Measurements from ENCODE around the gene PCDHB1.
"Not testable (repeated sequence)": the region's sequence is repeated elsewhere in the genome, so short reads cannot be mapped to it uniquely, and the experiment has no call there.

PCDHB1 gene

DNA sequence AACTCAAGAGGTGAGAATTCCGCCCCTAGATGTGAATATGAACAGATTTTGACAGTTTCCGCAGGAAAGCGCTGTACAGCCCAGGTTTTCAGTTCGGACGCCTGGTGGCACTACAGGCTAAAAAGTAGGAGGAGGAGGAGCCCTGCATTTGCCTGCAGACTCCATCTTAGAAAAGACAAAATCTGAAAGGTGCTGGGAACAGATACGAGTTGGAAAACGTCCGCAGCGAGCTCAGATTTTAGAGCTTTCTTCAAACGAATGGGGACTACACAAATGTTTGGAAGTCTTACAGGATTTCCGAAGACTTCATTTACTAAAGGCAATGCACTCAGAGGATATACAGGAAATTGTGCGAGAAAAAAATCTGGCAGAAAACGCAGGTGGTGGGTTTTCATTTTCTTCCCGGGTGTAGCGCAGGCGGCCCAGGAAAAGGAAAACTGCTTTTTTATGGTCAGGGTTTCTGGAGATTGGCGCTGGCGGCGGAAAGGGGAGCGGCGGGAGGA, 33.4 kb downstream of the PCDHB1 start:
- DNase-seq, result peak; percentile 56

DNA sequence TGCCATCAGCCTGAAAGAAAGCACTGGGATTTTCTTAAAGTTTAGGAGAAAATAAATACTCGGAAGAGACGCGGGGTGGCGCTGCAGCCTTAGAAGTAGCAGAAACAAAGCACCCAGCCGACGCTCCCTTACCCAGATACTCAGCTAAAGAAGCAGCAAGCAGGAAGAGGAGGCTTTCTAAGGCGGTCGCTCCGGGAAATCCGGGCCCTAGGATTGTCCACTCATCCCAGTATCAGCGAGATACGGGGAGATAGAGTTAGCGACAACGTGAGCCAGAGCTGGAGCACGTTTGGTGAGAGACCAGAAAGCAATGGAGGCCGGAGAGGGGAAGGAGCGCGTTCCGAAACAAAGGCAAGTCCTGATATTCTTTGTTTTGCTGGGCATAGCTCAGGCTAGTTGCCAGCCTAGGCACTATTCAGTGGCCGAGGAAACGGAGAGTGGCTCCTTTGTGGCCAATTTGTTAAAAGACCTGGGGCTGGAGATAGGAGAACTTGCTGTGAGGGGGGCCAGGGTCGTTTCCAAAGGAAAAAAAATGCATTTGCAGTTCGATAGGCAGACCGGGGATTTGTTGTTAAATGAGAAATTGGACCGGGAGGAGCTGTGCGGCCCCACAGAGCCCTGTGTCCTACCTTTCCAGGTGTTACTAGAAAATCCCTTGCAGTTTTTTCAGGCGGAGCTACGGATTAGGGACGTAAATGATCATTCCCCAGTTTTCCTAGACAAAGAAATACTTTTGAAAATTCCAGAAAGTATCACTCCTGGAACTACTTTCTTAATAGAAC, 43.5 kb downstream of the PCDHB1 start, which contains the start of gene PCDHB2:
Gene PCDHB2 (plus strand): TSS at position 135 of the 782 bp plus-strand sequence. CDS start 176 bp downstream, at position 311.
- DNase-seq, result peak; percentile 1

DNA sequence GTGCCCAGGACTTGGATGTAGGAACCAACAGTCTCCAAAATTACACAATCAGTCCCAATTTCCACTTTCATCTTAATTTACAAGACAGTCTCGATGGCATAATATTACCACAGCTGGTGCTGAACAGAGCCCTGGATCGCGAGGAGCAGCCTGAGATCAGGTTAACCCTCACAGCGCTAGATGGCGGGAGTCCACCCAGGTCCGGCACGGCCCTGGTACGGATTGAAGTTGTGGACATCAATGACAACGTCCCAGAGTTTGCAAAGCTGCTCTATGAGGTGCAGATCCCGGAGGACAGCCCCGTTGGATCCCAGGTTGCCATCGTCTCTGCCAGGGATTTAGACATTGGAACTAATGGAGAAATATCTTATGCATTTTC, 44.1 kb downstream of the PCDHB1 start:
- no peak for DNase-seq

DNA sequence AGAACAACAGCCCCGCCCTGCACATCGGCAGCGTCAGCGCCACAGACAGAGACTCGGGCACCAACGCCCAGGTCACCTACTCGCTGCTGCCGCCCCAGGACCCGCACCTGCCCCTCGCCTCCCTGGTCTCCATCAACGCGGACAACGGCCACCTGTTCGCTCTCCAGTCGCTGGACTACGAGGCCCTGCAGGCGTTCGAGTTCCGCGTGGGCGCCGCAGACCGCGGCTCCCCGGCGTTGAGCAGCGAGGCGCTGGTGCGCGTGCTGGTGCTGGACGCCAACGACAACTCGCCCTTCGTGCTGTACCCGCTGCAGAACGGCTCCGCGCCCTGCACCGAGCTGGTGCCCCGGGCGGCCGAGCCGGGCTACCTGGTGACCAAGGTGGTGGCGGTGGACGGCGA, 45.0 kb downstream of the PCDHB1 start:
- not testable (repeated sequence) for DNase-seq

DNA sequence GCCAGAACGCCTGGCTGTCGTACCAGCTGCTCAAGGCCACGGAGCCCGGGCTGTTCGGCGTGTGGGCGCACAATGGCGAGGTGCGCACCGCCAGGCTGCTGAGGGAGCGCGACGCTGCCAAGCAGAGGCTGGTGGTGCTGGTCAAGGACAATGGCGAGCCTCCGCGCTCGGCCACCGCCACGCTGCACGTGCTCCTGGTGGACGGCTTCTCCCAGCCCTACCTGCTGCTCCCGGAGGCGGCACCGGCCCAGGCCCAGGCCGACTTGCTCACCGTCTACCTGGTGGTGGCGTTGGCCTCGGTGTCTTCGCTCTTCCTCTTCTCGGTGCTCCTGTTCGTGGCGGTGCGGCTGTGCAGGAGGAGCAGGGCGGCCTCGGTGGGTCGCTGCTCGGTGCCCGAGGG, 45.4 kb downstream of the PCDHB1 start:
- not testable (repeated sequence) for DNase-seq

DNA sequence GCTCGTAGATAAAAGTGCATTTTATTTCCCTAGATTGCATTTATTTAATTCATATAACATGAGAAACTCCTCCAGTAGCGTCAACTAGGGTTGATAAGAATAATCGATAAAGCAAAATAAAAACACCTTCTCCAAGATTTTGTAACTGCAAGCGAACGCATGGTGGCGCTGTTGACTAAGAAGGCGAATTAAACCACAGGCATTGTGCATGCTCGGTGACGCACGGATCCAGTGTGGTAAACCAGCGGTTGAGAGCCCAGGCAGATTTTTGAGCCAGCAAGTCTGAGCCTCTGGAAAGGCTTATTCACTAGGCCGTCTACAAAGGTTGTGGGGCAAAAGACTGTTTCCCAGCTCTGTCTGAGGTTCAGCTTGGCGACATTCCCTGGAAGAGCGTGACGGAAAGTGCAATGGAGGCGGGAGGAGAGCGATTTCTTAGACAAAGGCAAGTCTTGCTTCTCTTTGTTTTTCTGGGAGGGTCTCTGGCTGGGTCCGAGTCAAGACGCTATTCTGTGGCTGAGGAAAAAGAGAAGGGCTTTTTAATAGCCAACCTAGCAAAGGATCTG, 49.1 kb downstream of the PCDHB1 start, which contains the start of gene PCDHB3:
Gene PCDHB3 (plus strand): TSS at position 231 of the 563 bp plus-strand sequence. CDS start 177 bp downstream, at position 408.
- DNase-seq, result no peak

DNA sequence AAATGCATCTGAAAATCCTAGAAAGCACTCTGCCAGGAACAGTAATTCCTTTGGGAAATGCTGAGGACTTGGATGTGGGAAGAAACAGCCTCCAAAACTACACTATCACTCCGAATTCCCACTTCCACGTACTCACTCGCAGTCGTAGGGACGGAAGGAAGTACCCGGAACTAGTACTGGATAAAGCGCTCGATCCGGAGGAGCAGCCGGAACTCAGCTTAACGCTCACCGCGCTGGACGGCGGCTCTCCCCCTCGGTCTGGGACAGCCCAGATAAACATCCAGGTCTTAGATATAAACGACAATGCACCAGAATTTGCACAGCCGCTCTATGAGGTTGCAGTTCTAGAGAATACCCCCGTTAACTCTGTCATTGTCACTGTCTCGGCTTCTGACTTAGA, 49.9 kb downstream of the PCDHB1 start:
- no peak for DNase-seq

DNA sequence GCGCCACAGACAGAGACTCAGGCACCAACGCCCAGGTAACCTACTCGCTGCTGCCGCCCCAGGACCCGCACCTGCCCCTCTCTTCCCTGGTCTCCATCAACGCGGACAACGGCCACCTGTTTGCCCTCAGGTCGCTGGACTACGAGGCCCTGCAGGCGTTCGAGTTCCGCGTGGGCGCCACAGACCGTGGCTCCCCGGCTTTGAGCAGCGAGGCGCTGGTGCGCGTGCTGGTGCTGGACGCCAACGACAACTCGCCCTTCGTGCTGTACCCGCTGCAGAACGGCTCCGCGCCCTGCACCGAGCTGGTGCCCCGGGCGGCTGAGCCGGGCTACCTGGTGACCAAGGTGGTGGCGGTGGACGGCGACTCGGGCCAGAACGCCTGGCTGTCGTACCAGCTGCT, 50.9 kb downstream of the PCDHB1 start:
- DNase-seq, result not testable (repeated sequence)

DNA sequence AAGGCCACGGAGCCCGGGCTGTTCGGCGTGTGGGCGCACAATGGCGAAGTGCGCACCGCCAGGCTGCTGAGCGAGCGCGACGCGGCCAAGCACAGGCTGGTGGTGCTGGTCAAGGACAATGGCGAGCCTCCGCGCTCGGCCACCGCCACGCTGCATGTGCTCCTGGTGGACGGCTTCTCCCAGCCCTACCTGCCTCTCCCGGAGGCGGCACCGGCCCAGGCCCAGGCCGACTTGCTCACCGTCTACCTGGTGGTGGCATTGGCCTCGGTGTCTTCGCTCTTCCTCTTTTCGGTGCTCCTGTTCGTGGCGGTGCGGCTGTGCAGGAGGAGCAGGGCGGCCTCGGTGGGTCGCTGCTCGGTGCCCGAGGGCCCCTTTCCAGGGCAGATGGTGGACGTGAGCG, 51.3 kb downstream of the PCDHB1 start:
- DNase-seq, result not testable (repeated sequence)

DNA sequence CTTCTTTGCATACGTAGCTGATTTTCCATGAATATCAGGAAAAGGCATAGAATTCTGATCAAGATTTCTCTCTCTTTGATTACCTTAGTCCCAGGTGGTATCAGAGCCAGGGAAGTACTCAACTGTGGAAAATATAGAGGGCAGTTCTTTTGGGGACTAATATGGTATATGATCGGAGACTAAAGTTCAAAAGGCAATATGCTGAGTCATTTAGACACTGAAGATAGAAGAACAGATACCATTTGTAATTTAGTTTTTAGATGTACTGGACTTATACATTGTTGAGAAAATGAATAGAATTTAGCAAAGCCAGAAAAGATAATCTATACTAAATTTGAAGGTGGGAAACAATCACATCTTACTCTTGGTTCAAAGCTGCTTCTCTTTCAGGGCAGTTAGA, 54.2 kb downstream of the PCDHB1 start:
- no peak for DNase-seq
